H1 (cell line): Measurements from ENCODE around the gene DEK. TPM values are rescaled to one million over a fixed set of nuclear protein-coding genes. Genes with fewer than 3 reads are reported as not detected.

Source experiments
- CTBP2 ChIP-seq: IDR thresholded peaks from 2 replicates; pipeline ENCODE4 v1.7.0; 2011; ENCODE audit warnings: borderline replicate concordance, mild to moderate bottlenecking, moderate library complexity, mixed read lengths, low read length; ENCODE audit not compliant: insufficient read depth, insufficient read length
- MAFK ChIP-seq: IDR thresholded peaks from 2 replicates; pipeline ENCODE4 v1.6.1; 2012; ENCODE audit warnings: low read depth, mild to moderate bottlenecking, improper control_type of control experiment, low read length
- POU5F1 ChIP-seq: IDR thresholded peaks from 2 replicates; pipeline ENCODE4 v1.6.1; 2011; ENCODE audit warnings: low read depth, mild to moderate bottlenecking, low read length, moderate library complexity
- polyA plus RNA-seq, 7 experiments: library from polyadenylated mRNA; depleted of rRNA in 3 of 7; stranded (reverse) in 5 of 7; unstranded in 2 of 7; fragments of >200 nt in 5 of 7; fragments of 200-250 nt in 2 of 7; gene quantifications; 1 replicate in 5 of 7; 2 replicates in 1 of 7; 4 replicates in 1 of 7; pipeline versions ENCODE4 v1.2.1 to v1.2.3, GENCODE V29; 2011 to 2013; ENCODE audit warnings: missing spikeins in 2 of 7, mixed read lengths in 2 of 7
- total RNA-seq: library from RNA; stranded (reverse); fragmentation: NEBNext Ultra II Directional; extraction: Animal tissue kit (Norgen Biotek cat#: 25700); gene quantifications from 2 replicates; pipeline ENCODE4 v1.2.1, GENCODE V29; 2021
- TF ChIP-seq, protein P1 (sequence below): fragments of 300-600 bp; sonication (generic); IDR thresholded peaks from 2 replicates; pipeline ENCODE4 v1.7.1; 2012; ENCODE audit warnings: low read length, moderate library complexity, mild to moderate bottlenecking, inconsistent platforms; ENCODE audit not compliant: insufficient replicate concordance

Gene DEK
- total and polyA plus RNA-seq, 2 of the 8 experiments (the other 6 are each of a cell fraction or from before 2014, with no cell fraction given), result 40.0 to 228 TPM

DNA sequence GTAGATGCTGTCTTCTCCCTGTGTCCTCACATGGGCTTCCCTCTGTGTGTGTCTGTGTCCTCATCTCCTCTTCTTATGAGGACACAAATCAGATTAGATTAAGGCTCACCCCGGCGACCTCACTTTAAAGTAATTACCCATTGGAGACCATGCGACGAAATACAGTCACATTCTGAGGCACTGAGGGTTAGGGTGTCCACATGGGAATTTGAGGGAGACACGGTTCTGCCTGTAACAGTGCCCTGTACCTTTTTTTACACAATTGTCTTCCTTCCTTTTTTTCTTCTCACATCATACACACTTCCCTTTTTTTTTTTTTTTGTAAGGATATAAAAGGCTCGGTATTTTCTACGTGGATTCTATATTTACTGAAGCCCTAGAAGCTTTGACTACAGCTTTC lies 48.9 kb downstream of the DEK start (continued):
- TF ChIP-seq, protein P1, sequence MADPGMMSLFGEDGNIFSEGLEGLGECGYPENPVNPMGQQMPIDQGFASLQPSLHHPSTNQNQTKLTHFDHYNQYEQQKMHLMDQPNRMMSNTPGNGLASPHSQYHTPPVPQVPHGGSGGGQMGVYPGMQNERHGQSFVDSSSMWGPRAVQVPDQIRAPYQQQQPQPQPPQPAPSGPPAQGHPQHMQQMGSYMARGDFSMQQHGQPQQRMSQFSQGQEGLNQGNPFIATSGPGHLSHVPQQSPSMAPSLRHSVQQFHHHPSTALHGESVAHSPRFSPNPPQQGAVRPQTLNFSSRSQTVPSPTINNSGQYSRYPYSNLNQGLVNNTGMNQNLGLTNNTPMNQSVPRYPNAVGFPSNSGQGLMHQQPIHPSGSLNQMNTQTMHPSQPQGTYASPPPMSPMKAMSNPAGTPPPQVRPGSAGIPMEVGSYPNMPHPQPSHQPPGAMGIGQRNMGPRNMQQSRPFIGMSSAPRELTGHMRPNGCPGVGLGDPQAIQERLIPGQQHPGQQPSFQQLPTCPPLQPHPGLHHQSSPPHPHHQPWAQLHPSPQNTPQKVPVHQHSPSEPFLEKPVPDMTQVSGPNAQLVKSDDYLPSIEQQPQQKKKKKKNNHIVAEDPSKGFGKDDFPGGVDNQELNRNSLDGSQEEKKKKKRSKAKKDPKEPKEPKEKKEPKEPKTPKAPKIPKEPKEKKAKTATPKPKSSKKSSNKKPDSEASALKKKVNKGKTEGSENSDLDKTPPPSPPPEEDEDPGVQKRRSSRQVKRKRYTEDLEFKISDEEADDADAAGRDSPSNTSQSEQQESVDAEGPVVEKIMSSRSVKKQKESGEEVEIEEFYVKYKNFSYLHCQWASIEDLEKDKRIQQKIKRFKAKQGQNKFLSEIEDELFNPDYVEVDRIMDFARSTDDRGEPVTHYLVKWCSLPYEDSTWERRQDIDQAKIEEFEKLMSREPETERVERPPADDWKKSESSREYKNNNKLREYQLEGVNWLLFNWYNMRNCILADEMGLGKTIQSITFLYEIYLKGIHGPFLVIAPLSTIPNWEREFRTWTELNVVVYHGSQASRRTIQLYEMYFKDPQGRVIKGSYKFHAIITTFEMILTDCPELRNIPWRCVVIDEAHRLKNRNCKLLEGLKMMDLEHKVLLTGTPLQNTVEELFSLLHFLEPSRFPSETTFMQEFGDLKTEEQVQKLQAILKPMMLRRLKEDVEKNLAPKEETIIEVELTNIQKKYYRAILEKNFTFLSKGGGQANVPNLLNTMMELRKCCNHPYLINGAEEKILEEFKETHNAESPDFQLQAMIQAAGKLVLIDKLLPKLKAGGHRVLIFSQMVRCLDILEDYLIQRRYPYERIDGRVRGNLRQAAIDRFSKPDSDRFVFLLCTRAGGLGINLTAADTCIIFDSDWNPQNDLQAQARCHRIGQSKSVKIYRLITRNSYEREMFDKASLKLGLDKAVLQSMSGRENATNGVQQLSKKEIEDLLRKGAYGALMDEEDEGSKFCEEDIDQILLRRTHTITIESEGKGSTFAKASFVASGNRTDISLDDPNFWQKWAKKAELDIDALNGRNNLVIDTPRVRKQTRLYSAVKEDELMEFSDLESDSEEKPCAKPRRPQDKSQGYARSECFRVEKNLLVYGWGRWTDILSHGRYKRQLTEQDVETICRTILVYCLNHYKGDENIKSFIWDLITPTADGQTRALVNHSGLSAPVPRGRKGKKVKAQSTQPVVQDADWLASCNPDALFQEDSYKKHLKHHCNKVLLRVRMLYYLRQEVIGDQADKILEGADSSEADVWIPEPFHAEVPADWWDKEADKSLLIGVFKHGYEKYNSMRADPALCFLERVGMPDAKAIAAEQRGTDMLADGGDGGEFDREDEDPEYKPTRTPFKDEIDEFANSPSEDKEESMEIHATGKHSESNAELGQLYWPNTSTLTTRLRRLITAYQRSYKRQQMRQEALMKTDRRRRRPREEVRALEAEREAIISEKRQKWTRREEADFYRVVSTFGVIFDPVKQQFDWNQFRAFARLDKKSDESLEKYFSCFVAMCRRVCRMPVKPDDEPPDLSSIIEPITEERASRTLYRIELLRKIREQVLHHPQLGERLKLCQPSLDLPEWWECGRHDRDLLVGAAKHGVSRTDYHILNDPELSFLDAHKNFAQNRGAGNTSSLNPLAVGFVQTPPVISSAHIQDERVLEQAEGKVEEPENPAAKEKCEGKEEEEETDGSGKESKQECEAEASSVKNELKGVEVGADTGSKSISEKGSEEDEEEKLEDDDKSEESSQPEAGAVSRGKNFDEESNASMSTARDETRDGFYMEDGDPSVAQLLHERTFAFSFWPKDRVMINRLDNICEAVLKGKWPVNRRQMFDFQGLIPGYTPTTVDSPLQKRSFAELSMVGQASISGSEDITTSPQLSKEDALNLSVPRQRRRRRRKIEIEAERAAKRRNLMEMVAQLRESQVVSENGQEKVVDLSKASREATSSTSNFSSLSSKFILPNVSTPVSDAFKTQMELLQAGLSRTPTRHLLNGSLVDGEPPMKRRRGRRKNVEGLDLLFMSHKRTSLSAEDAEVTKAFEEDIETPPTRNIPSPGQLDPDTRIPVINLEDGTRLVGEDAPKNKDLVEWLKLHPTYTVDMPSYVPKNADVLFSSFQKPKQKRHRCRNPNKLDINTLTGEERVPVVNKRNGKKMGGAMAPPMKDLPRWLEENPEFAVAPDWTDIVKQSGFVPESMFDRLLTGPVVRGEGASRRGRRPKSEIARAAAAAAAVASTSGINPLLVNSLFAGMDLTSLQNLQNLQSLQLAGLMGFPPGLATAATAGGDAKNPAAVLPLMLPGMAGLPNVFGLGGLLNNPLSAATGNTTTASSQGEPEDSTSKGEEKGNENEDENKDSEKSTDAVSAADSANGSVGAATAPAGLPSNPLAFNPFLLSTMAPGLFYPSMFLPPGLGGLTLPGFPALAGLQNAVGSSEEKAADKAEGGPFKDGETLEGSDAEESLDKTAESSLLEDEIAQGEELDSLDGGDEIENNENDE, result no peak
- TF ChIP-seq CTBP2 (no peak), POU5F1 (no peak), MAFK (no peak)
